Measurements from ENCODE around the gene P4HTM.
"Not testable (repeated sequence)": the region's sequence is repeated elsewhere in the genome, so short reads cannot be mapped to it uniquely, and the experiment has no call there.

Gene P4HTM

GRCh38 chr3:48985831-48986376 lies 4.1 kb upstream of the P4HTM start:
- DNase-seq: no peak

DNA sequence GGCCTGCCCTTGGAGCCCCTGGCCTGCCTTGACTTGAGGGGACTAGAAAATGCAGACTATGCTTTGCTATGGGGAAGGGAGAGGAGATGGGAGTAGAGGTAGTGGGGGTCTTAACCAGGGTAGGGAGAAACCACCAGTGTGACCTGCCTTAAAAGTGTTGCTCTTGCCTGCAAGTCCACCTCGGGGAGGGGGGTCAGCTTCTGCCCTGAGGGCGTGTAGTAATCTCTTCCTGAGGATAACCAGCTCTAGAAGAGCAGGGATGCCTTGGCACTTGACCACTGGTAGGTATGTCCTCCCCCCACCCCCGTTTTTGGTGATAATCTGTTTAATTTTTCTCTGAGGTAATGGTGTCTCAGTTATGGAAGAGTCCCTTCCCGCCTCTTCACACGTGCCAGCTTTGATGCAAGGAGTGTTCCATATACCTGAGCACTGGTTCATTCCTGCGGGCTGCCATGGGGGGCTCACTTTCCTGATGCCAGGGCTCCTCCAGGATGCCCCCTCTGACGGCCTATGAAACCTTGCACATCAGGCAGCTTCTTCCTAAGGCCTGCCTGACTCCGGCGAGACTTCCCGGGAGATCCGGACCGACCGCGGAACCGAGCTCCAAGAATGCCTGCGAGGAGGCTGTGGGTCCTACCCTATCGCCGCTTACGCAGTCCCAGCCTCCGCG lies 780 bp upstream of the P4HTM start:
- DNase-seq: no peak

- DNase-seq: no peak
Observed at GRCh38 chr3:48990636-48991469, 812 bp downstream of the P4HTM start.

GRCh38 chr3:48991851-48992545 lies 2.0 kb downstream of the P4HTM start:
- DNase-seq: no peak

DNA sequence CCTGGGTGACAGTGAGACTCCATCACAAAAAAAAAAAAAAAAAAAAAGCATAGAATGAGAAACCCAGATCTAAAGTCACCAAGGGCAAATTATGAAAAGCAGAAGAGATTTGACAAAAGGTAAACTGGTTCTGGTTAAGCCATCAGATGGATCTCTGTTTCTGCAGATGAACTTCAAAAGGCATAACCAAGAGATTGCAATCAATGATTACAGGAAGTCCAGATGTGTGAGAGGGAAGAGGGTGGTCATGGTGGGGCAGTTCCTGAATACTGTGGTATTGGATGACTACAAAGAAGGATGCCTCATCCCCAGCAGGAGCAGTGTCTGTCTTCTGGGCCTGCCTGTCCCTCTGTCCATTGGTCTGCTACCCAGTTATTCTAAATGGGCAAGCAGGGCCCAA lies 3.8 kb downstream of the P4HTM start:
- DNase-seq: no peak

DNA sequence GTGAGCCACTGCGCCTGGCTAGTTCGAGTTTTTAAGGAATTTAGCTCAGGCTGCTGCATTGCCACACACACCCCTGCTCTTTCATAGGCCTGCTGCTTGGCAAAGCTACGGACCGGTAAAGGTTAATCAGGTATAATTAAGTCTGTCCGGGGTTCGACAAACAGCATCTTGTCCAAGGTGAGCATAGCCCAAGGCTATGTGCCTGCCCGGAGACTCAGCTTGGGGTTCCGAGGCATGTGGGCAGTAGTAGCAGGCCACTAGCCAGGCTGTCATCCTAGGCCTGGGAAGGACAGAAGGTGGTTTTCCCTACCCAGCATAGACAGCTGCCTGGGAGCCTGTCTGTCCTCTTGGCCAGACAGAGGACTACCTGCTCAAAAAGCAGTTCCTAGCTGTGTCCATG lies 6.6 kb downstream of the P4HTM start:
- DNase-seq: no peak

GRCh38 chr3:48997102-48997635 lies 7.1 kb downstream of the P4HTM start:
- no peak for DNase-seq

- no peak for DNase-seq
Observed at GRCh38 chr3:48997714-48998637, 7.9 kb downstream of the P4HTM start.

GRCh38 chr3:48999085-48999858 lies 9.2 kb downstream of the P4HTM start:
- DNase-seq: no peak

DNA sequence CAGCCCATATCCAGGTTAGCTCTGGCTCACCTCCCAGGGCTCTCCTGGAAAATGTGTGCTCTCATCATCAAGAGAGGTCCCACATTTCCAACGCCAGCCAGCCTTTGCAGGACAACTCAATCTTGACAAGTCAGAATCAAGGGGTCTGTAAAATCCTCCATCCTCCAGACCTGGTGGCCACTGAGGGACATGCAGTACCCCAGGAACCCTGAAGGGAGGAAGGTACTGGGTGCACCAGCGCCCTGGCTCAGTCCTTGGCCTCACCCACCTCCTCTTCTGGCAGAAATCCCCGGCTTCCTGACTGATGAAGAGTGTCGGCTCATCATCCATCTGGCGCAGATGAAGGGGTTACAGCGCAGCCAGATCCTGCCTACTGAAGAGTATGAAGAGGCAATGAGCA lies 11.1 kb downstream of the P4HTM start:
- no peak for DNase-seq

DNA sequence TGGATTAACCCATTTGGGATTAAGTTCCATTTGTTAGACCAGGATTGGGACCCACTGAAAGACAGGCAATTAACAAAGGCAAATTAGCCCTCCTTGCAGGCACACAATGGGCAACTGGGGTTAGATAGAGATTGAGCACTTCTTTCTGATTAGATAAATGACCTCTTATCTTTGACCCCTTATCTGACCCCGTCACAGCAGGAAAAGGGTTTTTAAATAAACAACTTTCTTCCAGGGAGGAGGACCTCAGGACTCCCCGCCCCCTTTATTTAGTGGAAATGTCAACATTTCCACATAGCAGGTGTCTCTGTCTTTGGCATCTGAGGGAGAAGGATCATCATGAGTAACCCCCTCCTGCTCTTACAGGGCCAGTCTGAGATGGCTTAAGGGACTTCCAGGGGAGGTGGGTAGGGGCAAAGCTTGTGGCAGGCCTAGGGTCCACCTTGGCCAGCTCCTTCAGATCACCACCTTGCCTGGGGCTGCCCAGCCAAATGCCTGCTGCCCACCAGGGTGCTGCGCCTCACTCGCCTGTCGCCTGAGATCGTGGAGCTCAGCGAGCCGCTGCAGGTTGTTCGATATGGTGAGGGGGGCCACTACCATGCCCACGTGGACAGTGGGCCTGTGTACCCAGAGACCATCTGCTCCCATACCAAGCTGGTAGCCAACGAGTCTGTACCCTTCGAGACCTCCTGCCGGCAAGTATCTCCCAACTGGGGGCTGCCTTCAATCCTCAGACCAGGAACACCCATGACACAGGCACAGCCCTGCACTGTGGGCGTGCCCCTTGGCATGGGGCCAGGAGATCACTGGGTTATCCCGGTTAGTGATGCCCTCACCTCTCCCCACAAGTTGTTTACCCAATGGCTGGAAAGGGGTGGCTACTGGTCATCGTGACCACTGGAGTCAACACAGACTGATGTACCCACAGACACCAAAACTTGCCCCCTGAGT lies 14.6 kb downstream of the P4HTM start:
- DNase-seq: no peak

GRCh38 chr3:49005303-49005680 lies 15.3 kb downstream of the P4HTM start:
- DNase-seq: no peak

DNA sequence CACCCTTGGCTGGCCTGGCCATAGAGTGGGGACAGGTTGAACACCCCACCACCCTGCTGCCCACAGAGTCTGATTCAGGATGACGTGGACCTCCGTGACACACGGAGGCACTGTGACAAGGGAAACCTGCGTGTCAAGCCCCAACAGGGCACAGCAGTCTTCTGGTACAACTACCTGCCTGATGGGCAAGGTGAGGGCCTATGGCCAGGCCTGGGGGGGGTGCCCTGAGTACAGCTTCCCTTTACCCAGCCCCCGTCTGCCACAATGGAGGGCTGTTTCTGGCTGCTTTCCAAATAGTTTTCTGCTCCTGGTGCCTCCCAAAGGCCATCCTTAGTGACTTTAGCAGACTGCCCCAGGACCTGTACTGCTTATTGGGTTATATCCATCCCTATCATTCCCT lies 16.0 kb downstream of the P4HTM start:
- no peak for DNase-seq

- DNase-seq: no peak
Observed at GRCh38 chr3:49006408-49007067, 16.5 kb downstream of the P4HTM start.

- DNase-seq: peak; percentile 98
Observed at GRCh38 chr3:49007068-49007770, 17.2 kb downstream of the P4HTM start, which contains the start of gene WDR6. WDR6 (plus strand) TSS chr3:49007391; CDS start chr3:49007432, 41 bp downstream.

GRCh38 chr3:49007771-49008528 lies 17.9 kb downstream of the P4HTM start:
- peak; percentile 94 for DNase-seq

DNA sequence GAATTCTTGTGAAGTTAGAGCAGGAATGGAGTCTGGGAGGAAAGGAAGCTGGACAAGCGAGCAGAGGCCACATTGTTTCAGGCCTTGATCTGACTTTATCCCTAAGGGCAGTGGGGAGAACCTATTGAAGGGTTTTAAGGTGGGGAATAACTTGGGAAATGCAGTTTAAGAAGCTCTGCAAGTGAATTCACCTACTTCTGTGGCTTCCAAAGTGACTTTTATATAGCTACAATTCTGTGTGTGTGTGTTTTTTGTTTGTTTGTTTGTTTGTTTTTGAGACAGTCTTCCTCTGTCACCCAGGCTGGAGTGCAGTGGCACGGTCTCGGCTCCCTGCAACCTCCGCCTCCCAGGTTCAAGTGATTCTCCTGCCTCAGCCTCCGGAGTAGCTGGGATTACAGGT lies 18.6 kb downstream of the P4HTM start:
- not testable (repeated sequence) for DNase-seq

- peak; percentile 58 for DNase-seq
Observed at GRCh38 chr3:49009396-49009795, 19.4 kb downstream of the P4HTM start.
